Panc1 (cell line): Measurements from ENCODE around the gene SYF2.

Experiments
- POLR2AphosphoS5 ChIP-seq: IDR thresholded peaks from 2 replicates; pipeline ENCODE4 v1.6.1; 2012; ENCODE audit warnings: mild to moderate bottlenecking, low read depth, low read length, moderate library complexity
- REST ChIP-seq, 2 experiments: IDR thresholded peaks; 2 replicates each; pipeline ENCODE4 v1.6.1; 2011 to 2012; ENCODE audit warnings: low read depth in 2 of 2, control low read depth in 1 of 2, low read length in 1 of 2, mild to moderate bottlenecking in 1 of 2, moderate library complexity in 1 of 2; ENCODE audit not compliant: insufficient read depth in 1 of 2
- SIN3A ChIP-seq: IDR thresholded peaks from 2 replicates; pipeline ENCODE4 v1.6.1; 2012; ENCODE audit warnings: low read depth, mild to moderate bottlenecking, low read length, moderate library complexity, borderline replicate concordance; ENCODE audit not compliant: insufficient read depth
- TCF7L2 ChIP-seq: IDR thresholded peaks from 2 replicates; pipeline ENCODE4 v1.6.1; 2011; ENCODE audit warnings: mild to moderate bottlenecking, low read depth, low read length, inconsistent platforms
- TF ChIP-seq, protein P1 (sequence below): fragments of 450-650 bp; IDR thresholded peaks from 2 replicates; pipeline ENCODE4 v1.5.1; 2017; ENCODE audit warnings: mild to moderate bottlenecking

DNA sequence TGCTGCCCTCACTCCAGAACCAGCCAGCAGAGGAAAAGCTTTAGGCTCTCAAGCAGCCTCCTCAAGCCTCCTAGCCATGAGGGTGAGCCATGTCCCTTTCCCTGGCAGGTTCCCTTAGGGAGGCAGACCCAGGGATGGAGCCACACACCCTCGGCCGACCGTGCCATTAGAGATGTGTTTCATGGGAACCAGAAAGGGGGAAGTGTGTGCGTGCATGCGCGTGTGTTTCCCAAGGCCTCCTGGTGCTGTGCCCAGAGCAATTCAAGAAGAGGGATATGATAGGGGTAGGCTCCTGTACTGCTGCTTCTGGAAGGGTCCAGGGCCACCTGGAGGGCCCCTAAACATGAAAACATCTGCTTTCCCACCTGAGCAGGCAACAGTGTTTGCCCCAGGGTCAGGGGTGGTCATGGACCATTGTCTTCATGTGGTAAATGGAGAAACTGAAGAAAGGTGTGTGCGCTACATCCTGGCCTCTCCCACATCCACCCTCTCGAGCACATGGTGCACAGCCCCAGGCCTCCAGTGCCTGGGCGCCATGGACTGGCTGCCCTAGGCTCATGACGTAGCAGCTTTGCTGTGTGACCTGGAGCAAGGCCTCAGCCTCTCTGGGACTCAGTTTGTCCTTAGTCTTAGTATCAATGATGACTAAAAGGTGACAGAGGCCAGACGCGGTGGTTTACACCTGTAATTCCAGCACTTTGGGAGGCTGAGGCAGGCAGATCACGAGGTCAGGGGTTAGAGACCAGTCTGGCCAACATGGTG is 48.1 kb downstream of the SYF2 start:
- TF ChIP-seq, protein P1, sequence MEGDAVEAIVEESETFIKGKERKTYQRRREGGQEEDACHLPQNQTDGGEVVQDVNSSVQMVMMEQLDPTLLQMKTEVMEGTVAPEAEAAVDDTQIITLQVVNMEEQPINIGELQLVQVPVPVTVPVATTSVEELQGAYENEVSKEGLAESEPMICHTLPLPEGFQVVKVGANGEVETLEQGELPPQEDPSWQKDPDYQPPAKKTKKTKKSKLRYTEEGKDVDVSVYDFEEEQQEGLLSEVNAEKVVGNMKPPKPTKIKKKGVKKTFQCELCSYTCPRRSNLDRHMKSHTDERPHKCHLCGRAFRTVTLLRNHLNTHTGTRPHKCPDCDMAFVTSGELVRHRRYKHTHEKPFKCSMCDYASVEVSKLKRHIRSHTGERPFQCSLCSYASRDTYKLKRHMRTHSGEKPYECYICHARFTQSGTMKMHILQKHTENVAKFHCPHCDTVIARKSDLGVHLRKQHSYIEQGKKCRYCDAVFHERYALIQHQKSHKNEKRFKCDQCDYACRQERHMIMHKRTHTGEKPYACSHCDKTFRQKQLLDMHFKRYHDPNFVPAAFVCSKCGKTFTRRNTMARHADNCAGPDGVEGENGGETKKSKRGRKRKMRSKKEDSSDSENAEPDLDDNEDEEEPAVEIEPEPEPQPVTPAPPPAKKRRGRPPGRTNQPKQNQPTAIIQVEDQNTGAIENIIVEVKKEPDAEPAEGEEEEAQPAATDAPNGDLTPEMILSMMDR: no peak
- TF ChIP-seq REST (IDR thresholded peaks at IDR 0.05; ENCODE audit: insufficient read depth in 1 of 2, low read depth in 2 of 2, low read length in 1 of 2) (no peak), TCF7L2 (no peak), POLR2AphosphoS5 (no peak), SIN3A (no peak)
